ENCODE results near the gene CCDC61. TPM values are rescaled to one million over a fixed set of nuclear protein-coding genes. Genes with fewer than 3 reads are reported as not detected.

Gene CCDC61
- total and polyA plus RNA-seq, 12 donors: 6.6 to 11.6 (median 8.3) TPM

DNA sequence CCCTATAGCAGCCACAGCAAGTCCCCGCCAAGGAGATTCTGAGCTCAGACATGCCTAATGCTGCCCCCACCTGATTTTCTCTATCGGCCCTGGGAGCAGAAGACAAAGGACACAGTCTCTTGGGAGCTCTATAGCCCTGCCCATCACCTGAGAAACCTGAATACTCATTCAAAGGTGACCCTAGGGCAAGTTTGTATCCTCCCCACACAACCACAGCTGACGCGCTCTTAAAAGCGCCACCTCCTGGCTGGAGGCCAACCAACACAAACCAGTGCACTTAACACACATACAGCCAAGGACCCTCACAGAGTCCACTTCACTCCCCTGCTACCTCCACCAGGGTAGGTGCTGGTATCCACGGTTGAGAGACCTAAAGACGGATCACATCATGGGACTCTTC lies 54.3 kb downstream of the CCDC61 start:
- Histone ChIP-seq H3K27me3 (peaks cover 0 to 74% (median 61%) of the 10 kb centered on the region in 7 donors), H3K9me3 (peaks cover 0 to 20% (median 0%) of the 10 kb centered on the region in 11 donors), H3K4me1 (no peaks in the 10 kb centered on the region), H3K4me3 (no peak overlapping the region), H3K36me3 (no peaks in the 10 kb centered on the region), H3K27ac (no peak overlapping the region)
- 36% methylated on average over 7 of the region's 7 CpGs for WGBS, 2 donors
- peak in 1 of 9 donors; percentile 7 for TF ChIP-seq CTCF (IDR thresholded peaks at IDR 0.05)
- no peak for DNase-seq
- intact Hi-C loops (cut with DNase I): no loop called here
- ATAC-seq: no peak

GRCh38 chr19:46052896-46053295 lies 57.6 kb downstream of the CCDC61 start:
- H3K27me3 ChIP-seq: peaks cover 0 to 84% (median 60%) of the 10 kb centered on the region in 7 donors
- ATAC-seq: no peak
- intact Hi-C loops (cut with DNase I): no loop called here

GRCh38 chr19:46056536-46056935 lies 61.3 kb downstream of the CCDC61 start:
- WGBS, 2 donors: 40% methylated on average over 4 of the region's 4 CpGs
- no peaks in the 10 kb centered on the region for H3K36me3 ChIP-seq
- no peak for TF ChIP-seq CTCF (IDR thresholded peaks at IDR 0.05)
- H3K4me3 ChIP-seq: no peak overlapping the region
- no peak for ATAC-seq
- H3K4me1 ChIP-seq: no peaks in the 10 kb centered on the region
- DNase-seq: no peak
- peaks cover 0 to 16% (median 0%) of the 10 kb centered on the region in 11 donors for H3K9me3 ChIP-seq
- peaks cover 0 to 76% (median 59%) of the 10 kb centered on the region in 7 donors for H3K27me3 ChIP-seq
- intact Hi-C loops (cut with DNase I): no loop called here
- H3K27ac ChIP-seq: no peak overlapping the region

More at GRCh38 chr19:46052896-46053295, 57.6 kb downstream of the CCDC61 start:
- no peak for DNase-seq
- no peaks in the 10 kb centered on the region for H3K36me3 ChIP-seq
- H3K9me3 ChIP-seq: peaks cover 0 to 8% (median 0%) of the 10 kb centered on the region in 11 donors
- no peak overlapping the region for H3K27ac ChIP-seq
- WGBS, 2 donors: 59 to 65% methylated on average over 4 of the region's 4 CpGs
- no peak overlapping the region for H3K4me3 ChIP-seq
- TF ChIP-seq CTCF (IDR thresholded peaks at IDR 0.05): no peak
- H3K4me1 ChIP-seq: no peaks in the 10 kb centered on the region

- no peak overlapping the region for H3K27ac ChIP-seq
- WGBS, 2 donors: 89 to 90% methylated on average over 3 of the region's 3 CpGs
- peaks cover 0 to 17% (median 0%) of the 10 kb centered on the region in 11 donors for H3K9me3 ChIP-seq
- H3K27me3 ChIP-seq: peaks cover 0 to 80% (median 69%) of the 10 kb centered on the region in 7 donors
- no peak for TF ChIP-seq CTCF (IDR thresholded peaks at IDR 0.05)
- H3K36me3 ChIP-seq: no peaks in the 10 kb centered on the region
- no peak overlapping the region for H3K4me3 ChIP-seq
- intact Hi-C loops (cut with DNase I): no loop called here
- H3K4me1 ChIP-seq: no peaks in the 10 kb centered on the region
- ATAC-seq (no peak), DNase-seq (no peak)
Measured at GRCh38 chr19:46058778-46059177, 63.5 kb downstream of the CCDC61 start.

Measured in heart right ventricle (tissue), 16 donors.